ENCODE results near the gene YY1. TPM values are rescaled to one million over a fixed set of nuclear protein-coding genes. Genes with fewer than 3 reads are reported as not detected.

YY1 gene
- total RNA-seq, 2 donors from 2014 or later, result 44.4 to 60.7 TPM

DNA sequence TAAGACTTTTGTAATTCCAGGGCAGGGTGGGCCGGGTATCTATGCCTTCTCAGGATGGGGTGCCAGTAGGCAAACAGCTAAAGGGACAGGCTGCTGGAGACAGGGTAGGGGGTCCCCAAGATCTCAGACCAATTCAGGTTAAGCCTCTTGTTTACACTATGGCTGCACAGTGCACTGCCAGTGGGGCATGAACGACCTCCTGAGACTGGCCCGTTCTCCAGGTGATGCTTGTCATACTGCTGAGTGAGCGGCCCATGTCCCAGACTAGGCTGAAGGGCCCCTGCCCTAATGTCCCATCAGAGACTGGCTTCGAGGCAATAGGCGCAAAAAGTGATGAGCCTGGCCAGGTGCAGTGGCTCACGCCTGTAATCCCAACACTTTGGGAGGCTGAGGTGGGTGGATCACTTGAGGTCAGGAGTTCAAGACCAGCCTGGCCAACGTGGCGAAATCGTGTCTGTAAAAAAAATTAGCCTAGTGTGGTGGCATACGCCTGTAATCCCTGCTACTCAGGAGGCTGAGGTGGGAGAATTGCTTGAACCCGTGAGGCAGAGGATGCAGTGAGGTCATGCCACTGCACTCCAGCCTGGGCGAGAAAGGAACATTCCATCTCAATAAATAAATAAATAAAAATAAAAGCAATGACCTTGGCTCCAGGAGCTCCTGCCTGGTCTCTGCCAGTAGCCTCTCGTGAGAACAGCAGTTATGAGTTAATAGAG is 54.7 kb downstream of the YY1 start:
- H3K27ac ChIP-seq, result no peak overlapping the region
- H3K4me1 ChIP-seq (replicated peaks), result peaks cover 12% of the 10 kb centered on the region

DNA sequence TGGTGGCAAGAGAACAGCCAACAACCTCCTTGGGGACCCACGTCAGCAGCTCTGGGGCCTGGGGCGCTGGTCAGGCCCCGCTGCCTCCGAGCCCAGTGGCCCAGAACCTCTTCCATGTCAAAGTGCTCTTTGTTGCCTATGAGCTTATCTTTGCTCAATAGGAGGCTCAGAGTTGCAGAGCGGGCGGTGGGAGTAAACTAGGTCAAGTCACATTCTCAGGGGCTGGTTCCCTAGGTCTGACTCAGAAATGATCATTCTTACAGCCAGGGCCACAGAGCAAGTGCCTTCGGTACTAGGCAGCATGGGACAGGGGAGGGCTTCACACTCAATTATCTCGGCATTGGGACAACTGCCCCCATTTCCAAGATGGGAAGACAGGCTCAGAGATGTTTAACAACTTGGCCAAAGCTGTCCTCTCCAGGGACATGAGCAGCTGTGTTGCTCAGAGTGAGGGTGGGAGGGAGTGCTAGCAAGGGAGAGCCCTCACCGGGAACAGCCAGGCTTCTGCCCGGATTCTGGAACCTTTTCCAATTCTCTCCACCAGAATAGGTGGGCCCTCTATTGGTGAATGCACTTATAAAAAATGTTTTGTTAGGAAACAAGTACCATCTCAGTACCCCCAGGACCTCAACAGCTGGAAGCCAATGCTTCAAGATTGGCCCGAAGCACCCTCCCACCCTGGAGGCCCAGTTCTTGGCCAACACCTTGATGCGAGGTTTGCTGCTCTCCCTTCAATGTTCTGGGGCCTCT is 55.4 kb downstream of the YY1 start:
- Histone ChIP-seq H3K9me3 (no peaks in the 10 kb centered on the region), H3K27ac (no peak overlapping the region), H3K4me1 (replicated peaks) (peaks cover 12% of the 10 kb centered on the region), H3K36me3 (peaks cover 0 to 4% of the 10 kb centered on the region in 2 donors), H3K27me3 (replicated peaks; ENCODE audit: insufficient read depth) (no peaks in the 10 kb centered on the region), H3K4me3 (no peak overlapping the region)
- intact Hi-C loops (cut with DNase I), result no loop called here
- WGBS, result 76% methylated on average over 12 of the region's 12 CpGs
- TF ChIP-seq POLR2AphosphoS5 (IDR thresholded peaks at IDR 0.05) (no peak), POLR2A (IDR thresholded peaks at IDR 0.05) (no peak)
- TF ChIP-seq, protein P1, sequence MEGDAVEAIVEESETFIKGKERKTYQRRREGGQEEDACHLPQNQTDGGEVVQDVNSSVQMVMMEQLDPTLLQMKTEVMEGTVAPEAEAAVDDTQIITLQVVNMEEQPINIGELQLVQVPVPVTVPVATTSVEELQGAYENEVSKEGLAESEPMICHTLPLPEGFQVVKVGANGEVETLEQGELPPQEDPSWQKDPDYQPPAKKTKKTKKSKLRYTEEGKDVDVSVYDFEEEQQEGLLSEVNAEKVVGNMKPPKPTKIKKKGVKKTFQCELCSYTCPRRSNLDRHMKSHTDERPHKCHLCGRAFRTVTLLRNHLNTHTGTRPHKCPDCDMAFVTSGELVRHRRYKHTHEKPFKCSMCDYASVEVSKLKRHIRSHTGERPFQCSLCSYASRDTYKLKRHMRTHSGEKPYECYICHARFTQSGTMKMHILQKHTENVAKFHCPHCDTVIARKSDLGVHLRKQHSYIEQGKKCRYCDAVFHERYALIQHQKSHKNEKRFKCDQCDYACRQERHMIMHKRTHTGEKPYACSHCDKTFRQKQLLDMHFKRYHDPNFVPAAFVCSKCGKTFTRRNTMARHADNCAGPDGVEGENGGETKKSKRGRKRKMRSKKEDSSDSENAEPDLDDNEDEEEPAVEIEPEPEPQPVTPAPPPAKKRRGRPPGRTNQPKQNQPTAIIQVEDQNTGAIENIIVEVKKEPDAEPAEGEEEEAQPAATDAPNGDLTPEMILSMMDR (IDR thresholded peaks at IDR 0.05), result no peak
- DNase-seq (ENCODE audit: low spot score), result no peak

More for the DNA sequence above, 54.7 kb downstream of the YY1 start:
- 85% methylated on average over 14 of the region's 14 CpGs for WGBS
- Histone ChIP-seq H3K27me3 (replicated peaks; ENCODE audit: insufficient read depth) (no peaks in the 10 kb centered on the region), H3K9me3 (no peaks in the 10 kb centered on the region), H3K4me3 (no peak overlapping the region), H3K36me3 (peaks cover 0 to 4% of the 10 kb centered on the region in 2 donors)
- no peak for TF ChIP-seq POLR2A (IDR thresholded peaks at IDR 0.05)
- TF ChIP-seq, protein P1 (IDR thresholded peaks at IDR 0.05), result no peak
- no peak for TF ChIP-seq POLR2AphosphoS5 (IDR thresholded peaks at IDR 0.05)
- DNase-seq (ENCODE audit: low spot score), result no peak
- intact Hi-C loops (cut with DNase I), result no loop called here

DNA sequence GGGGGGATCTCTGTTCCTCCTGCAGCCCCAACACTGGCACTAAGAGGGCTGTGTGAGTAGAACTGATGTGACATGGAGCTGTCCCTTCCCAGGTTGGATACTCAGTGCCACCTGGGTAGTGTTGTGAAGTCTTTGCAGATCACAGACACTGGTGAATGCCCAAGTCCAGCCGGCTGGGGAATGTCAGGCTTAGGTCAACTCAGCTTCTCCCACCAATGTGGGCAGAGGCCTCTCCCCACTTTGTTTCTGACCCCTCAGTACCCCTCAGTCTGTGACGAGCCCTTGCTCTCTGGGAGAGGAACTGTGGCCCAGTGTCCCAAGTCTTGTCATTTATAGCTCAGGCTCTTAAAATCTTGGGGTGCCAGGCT is 56.0 kb downstream of the YY1 start:
- peaks cover 12% of the 10 kb centered on the region for H3K4me1 ChIP-seq (replicated peaks)
- intact Hi-C loops (cut with DNase I), result no loop called here

DNA sequence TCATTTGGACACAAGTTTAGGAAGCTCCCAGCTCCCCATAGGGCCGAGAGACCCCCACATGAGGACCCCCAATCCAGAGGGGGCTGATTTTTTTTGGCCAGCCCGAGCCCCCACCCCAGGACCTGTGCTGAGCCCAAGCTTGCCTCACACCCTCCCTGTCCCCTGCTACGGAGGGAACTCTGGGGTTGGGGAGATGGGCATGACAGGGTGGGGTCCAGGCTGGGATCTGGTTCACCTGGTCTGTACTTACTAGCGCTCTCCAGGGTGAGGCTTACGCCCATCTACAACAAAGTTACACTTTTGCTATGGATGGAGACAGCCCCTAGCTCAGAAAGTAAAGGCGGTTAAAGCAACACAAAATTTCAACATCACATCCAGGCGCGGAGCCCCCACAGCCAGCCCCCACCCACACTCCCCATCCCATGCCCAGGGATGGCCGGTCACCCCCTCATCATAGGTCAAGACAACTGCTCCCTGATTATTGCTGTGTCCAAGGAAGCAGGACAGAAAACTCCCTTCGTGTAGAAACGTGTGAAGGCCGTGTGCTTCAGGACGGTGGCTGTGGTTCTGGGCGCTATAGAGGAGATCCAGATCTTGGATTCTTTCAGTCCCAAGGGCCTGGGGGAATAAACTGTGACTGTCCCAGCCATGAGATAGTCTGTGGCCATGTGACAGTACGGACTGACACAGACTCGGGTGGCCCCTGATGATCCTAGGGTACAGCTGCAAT is 56.6 kb downstream of the YY1 start:
- WGBS, result 95% methylated on average over 16 of the region's 16 CpGs
- no peaks in the 10 kb centered on the region for H3K9me3 ChIP-seq
- H3K36me3 ChIP-seq, result peaks cover 0 to 4% of the 10 kb centered on the region in 2 donors
- no peak overlapping the region for H3K27ac ChIP-seq
- H3K4me1 ChIP-seq (replicated peaks), result peaks cover 12% of the 10 kb centered on the region
- DNase-seq (ENCODE audit: low spot score), result no peak
- no peak overlapping the region for H3K4me3 ChIP-seq
- H3K27me3 ChIP-seq (replicated peaks; ENCODE audit: insufficient read depth), result no peaks in the 10 kb centered on the region
- intact Hi-C loops (cut with DNase I), result no loop called here
- no peak for TF ChIP-seq POLR2AphosphoS5 (IDR thresholded peaks at IDR 0.05)
- TF ChIP-seq POLR2A (IDR thresholded peaks at IDR 0.05), result no peak
- TF ChIP-seq, protein P1 (IDR thresholded peaks at IDR 0.05), result no peak

More for the DNA sequence above, 56.0 kb downstream of the YY1 start:
- Histone ChIP-seq H3K36me3 (peaks cover 0 to 4% of the 10 kb centered on the region in 2 donors), H3K9me3 (no peaks in the 10 kb centered on the region), H3K27me3 (replicated peaks; ENCODE audit: insufficient read depth) (no peaks in the 10 kb centered on the region), H3K27ac (no peak overlapping the region), H3K4me3 (no peak overlapping the region)
- TF ChIP-seq POLR2AphosphoS5 (IDR thresholded peaks at IDR 0.05) (no peak), POLR2A (IDR thresholded peaks at IDR 0.05) (no peak)
- TF ChIP-seq, protein P1 (IDR thresholded peaks at IDR 0.05), result no peak
- WGBS, result 86% methylated on average over 2 of the region's 2 CpGs
- DNase-seq (ENCODE audit: low spot score), result no peak
